Measurements from ENCODE around the gene SIRT6.
"Not testable (repeated sequence)": the region's sequence is repeated elsewhere in the genome, so short reads cannot be mapped to it uniquely, and the experiment has no call there.

SIRT6 gene

DNA sequence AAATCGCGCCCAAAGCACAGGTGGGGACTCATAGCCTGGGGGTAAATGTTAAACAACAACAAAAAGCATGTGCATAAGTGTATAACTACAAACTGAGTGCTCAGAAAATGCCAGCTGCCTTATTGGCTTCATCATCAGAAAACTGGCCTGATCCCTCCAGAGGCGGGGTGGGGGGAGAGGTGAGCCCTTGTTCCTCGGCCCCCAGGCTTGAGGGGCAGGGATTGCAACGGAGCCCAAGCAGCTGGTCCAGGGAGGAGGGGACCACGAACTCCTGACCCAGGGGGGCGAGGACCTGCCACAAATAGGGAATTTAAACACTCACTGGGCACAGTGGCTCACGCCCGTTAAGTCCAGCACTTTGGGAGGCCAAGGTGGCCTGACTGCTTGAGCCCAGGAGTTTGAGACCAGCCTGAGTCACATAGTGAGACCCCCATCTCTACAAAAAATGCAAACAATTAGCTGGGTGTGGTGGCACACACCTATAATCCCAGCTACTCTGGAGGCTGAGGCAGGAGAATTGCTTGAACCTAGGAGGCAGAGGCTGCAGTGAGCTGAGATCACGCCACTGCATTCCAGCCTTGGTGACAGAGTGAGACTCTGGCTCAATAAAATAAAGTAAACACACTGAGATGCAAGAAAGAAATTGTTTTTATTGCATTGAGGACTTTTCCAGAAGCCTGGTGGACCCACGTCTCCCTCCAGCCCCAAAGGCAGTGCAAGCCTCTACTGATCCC, 8.7 kb downstream of the SIRT6 start:
- no peak for DNase-seq

DNA sequence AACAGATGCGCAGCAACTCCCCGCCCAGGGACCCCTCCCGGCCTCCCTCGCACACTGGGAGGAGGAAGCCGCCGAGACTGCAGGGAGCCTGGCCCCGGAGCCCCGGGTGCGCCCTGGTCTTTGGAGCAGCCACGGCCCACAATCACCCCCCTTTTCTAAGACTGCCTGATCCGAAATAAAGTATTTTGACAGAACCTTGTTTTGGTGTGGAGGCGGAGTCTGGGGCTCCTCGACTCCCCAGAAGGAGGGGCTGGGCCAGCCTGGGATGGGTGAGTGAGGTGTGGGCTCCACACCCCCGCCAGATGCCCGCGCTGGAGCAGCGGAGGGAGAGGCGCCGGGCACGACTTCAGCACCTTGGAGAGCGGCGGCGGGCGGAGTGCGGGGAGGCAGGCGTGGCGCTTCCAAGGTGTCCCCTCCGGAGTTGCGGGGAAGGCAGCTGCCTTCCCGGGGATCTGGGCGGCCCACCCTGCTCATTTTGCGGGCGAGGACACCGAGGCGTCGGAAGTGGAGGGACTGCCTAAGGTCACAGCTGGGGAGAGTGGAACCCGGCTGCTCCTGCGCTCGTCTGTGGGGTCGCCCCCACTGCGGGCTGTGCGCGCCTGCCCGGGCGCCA, 9.4 kb downstream of the SIRT6 start:
- peak; percentile 86 for DNase-seq

DNA sequence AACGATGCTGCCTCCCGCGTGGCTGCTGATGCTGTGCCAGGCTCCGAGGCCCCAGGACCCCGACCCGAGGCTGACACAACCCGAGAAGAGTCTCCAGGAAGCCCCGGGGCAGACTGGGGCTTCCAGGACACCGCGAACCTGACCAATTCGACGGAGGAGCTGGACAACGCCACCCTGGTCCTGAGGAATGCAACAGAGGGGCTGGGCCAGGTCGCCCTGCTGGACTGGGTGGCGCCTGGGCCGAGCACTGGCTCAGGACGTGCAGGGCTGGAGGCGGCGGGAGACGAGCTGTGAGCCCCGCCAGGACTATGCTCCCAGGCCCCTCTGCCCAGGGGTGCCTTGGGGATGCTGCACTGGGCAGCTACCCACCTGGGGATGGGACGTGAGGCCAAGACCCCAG, 10.7 kb downstream of the SIRT6 start:
- no peak for DNase-seq

DNA sequence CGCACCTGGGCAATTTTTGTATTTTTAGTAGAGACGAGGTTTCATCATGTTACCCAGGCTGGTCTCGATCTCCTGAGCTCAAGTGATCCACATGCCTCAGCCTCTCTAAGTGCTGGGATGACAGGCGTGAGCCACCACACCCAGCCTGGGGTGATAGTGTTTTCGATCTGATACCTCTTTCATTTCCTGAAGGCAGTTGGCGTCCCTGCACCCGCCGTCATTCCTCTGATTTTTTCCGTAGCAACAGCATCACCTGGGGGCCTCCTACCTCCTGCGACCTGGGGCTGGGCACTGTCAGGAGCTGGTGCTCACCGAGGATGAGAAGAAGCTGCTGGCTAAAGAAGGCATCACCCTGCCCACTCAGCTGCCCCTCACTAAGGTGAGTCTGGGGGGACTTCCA, 18.1 kb downstream of the SIRT6 start:
- no peak for DNase-seq

DNA sequence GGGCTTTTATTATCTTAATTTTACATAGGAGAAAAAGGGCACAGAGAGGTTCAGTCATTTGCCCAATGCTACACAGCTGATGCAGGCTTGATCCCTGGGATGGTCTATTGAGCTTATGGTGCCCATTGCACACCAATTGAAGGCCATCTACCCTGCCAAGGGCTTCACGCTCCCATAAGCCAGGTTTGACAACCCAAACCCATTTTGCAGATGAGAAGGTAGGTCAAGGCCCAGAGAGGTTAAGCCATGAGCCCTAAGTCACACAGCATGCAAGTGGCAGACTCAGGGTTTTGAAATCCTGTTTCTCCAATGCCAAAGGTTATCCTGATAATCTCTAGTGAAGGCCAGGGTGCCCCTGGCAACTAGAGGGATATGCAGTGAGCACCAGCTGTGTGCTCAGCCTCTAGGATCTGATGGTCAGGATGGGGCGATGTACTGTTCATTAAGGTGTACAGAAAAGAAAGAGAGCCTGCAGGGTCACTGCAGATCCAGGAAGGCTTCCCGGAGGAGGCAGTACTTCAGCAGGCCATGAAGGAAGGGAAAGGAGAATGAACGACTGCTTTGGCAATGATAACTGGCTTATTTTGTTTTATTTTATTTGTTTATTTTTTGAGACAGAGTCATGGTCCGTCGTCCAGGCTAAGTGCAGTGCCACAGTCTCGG, 20.8 kb downstream of the SIRT6 start:
- no peak for DNase-seq

DNA sequence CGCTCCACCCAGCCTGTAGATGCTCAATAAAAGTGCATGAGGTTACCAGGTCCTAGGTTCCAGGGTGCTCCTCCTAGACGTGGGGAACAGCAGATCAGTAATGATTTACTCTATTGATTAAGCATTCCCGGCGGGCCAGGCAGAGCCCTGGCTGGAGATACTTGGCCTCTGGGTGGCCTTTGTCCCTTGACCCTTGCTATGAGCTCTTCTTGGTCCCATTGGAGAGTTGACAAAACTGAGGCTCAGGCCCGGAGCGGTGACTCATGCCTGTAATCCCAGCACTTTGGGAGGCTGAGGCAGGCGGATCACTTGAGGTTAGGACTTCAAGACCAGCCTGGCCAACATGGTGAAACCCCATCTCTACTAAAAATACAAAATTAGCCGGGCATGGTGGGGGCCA, 24.4 kb downstream of the SIRT6 start:
- DNase-seq, result not testable (repeated sequence)

DNA sequence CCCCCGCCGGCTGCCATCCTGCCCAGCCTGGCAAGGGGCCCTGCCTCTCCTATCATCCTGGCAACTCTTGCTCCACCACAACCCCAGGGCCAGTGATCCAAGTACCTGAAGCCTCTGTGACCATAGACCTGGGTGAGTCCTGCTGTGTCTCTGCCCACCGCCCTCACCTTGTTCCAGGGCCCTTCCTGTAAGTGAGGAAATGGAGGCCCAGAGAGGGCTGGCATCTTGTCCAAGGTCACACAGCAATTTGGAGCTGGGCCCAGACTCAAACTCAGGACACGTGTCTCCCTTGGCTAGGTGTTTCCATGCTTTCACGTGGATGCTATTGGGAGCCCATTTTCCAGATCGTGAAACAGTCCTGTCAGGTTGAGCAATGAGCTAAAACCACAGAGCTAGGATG, 25.2 kb downstream of the SIRT6 start:
- no peak for DNase-seq

DNA sequence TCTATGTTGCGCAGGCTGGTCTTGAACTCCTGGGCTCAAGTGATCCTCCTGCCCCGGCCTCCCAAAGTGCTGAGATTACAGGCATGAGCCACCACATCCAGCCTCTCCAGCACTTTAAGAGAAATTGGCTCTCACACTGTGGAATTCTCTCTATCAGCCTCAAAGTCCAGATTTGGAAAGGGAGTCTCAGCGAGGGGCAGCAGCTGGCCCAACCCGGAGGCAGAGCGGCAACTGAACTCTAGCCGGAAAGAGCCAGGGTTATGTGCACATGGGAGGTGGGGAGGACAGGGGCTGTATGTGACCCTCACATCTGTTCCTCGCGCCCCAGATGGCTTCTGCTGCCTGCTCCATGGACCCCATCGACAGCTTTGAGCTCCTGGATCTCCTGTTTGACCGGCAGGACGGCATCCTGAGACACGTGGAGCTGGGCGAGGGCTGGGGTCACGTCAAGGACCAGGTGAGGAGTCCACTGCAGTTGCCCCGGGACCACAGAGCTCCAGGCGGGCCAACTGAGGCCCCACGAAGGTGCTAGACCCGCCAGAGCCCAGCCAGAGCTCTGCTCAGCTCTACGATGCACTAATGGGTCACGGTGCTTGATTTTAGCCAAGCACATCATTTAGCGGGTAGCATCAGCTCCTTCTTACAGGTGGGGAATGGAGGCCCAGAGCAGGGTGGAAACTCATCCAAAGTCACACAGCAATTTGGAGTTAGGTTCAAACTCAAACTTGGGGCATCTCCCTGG, 27.6 kb downstream of the SIRT6 start:
- DNase-seq, result no peak

DNA sequence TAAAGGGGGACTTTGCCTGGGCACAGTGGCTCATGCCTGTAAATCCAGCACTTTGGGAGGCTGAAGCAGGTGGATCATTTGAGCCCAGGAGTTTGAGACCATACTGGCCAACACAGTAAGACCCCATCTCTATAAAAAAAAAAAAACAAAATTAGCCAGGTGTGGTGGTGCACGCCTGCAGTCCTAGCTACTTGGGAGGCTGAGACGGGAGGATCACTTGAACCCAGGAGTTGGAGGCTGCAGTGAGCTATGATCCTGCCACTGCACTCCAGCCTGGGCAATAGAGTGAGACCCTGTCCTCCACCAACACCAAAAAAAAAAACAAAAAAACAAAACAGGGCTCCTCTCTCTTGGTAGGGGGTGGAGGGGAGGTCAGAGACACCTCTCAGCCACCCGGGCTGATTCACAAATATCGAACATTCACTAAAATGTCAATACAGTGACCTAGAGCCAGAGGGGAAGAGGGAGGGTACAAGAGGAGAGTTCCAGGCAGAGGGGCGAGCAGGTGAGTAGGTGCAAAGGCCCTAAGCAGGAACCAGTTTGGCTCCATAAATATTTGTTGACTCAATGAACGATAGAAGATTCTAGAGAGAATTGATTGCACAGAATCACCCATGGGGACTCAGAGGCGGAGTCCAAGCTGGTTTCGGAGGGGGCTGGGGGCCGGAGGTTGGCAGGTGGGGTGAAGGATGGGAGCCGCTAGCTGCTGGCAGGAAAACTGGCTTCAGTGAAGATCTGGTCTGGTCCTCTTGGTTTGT, 29.9 kb downstream of the SIRT6 start:
- no peak for DNase-seq

DNA sequence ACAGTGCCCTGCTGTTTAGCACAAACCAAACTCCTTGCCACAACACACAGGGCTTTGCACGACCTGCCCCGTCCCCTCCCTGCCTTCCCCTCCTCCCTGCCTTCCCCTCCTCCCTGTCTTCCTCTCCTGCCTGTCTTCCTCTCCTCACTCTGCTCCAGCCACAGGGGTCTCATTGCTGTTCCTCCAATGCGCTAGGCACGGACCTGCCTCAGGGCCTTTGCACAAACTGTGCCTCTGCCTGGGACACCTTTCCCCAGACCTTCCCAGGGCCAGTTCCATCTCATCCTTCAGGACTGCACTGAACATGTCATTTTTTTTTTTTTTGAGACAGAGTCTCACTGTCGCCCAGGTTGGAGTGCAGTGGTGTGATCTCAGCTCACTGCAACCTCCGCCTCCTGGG, 30.7 kb downstream of the SIRT6 start:
- no peak for DNase-seq

DNA sequence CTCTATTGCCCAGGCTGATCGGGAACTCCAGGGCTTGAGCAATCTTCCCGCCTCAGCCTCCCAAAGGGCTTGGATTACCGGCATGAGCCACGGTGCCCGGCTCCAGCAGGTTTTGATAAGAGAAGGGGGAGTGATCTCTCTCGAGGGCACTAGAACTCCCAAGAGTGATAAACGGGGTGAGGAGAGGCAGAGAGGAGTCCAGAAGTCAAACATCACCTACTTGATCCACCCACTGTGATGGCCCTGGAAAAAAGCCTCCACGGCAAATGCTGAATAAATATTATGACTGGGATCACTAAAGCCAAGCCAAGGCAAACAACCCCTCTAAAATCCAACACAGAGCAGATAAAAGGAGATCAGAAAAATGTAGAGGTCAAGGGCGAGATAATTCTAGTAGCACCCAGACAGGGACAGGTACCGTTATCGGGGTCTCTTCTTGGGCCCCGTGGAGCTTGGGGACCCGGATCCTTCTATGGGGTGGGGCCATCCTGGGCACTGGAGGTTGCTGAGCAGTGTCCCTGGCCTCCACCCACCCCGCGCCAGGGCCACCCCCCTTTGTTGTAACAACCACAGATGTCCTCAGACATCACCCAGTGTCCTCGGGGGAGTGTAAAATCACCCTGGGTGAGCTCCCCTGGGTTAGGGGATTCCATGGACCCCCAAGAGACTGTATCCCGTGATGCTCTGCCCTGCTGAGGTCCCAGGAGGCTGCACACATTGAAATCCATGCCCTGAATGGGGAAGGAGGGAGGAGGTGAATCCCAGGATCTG, 32.7 kb downstream of the SIRT6 start:
- no peak for DNase-seq

DNA sequence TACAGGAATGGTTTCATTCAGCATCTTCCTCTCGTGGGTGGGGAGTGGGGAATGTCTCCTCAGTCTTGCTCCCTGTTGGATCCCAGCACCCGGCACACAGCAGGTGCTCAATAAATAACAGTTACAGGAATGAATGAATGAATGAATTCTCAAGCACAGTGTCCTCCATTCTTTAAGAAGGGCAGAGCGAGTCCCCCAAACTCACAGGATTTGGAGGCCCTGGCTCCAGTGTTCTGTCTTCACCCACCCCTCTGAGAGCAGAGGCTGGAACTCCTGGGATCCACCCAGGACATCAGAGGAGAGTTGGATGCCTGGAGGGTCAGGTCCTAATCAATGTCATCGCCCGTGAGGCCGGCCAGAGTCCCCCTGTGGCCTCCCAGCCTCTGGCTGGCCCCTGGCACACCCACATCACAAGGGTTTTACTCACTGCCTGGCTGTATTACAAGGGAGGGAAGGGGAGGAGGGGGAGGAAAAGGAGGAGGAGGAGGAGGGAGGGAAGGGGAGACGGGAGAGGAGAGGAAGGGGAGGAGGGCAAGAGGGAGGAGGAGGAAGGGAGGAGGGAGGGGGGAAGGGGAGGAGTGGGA, 37.6 kb downstream of the SIRT6 start:
- no peak for DNase-seq

DNA sequence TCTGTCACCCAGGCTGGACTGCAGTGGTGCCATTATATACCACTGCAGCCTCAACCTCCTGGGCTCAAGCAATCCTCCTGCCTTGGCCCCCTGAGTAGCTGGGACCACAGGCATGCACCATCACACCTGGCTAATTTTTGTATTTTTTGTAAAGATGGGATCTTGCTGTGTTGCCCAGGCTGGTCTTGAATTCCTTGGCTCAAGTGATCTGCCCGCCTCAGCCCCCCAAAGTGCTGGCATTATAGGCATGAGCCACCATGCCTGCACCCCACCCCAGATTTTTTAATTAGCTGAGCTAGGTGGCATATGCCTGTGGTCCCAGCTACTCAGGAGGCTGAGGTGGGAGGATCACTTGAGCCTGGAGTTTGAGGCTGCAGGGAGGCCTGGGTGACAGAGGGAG, 39.4 kb downstream of the SIRT6 start:
- DNase-seq, result not testable (repeated sequence)

DNA sequence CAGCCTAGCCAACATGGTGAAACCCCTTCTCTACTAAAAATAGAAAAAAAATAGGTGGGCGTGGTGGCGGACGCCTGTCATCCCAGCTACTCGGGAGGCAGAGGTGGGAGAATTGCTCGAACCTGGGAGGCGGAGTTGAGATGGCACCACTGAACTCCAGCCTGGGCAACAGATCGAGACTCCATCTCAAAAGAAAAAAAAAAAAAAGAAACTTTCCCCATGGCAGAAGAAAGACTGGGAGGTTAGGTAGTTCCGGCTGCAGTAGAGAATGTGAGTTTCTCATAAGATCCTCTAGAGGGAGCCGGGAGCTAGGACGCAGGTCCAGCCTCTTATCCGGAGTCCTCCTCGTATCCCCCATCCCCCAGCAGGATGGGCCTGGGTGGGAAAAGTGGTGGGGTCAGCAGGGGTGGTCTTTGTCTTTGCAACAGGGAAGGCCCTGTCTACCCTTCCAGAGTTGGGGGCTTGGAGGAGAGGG, 42.1 kb downstream of the SIRT6 start:
- DNase-seq, result peak; percentile 66

DNA sequence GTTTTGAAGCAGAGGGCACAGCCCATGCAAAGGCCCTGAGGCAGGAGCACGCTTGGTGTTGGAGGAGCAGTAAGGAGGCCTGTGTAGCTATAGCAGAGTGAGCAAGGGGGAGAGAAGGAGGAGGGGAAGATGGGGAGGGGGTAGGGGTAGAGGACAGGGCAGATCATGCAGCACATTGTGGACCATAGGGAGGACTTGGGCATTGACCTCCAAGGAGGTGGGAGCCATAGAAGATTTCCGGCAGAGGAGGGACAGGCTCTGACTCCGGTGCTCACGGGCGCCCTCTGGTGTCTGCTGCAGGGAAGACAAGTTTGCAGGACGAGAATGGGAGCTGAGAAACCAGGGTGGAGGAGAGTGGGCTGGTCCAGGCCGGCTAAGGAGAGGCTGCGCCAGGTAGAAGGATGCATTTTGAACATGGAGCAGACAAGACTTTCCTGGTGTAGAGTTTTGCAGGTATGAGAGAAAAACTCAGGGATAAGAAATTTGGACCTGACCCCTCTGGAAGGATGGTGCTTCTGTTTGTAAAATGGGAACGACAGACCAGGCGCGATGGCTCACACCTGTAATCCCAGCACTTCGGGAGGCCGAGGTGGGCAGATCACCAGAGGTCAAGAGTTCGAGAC, 42.6 kb downstream of the SIRT6 start:
- DNase-seq, result peak; percentile 99

DNA sequence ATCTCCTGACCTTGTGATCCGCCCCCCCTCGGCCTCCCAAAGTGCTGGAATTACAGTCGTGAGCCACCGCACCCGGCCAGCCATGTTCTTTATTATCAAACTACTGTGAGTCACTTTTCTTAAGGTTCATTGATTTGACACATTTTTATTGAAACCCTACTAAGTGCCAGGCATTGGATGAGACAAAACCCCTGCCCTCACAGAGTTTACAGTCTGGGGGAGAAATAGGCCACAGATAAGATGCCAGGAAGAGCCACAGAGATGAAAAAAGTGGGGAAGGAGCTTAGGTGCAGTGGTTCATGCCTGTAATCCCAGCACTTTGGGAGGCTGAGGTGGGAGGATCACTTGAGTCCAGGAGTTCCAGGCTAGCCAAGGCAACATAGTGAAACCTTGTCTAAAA, 43.9 kb downstream of the SIRT6 start:
- no peak for DNase-seq

DNA sequence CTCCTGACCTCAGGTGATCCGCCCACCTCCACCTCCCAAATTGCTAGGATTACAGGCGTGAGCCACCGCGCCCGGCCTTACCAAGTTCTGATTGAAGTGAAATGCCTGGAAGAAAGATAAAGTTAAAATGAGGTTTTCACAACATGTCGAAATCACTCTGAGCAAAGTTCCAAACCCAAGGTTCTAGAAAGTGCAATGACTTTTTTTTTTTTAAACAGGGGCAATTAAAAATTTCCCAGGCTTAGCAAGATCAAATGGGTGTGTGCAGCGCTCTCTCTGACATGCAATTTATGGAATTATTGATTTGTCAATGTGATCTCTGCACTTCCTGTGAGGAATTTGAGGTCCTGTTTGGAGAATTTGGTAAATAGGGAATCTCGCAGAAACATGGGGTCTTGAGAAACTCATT, 45.7 kb downstream of the SIRT6 start:
- no peak for DNase-seq

DNA sequence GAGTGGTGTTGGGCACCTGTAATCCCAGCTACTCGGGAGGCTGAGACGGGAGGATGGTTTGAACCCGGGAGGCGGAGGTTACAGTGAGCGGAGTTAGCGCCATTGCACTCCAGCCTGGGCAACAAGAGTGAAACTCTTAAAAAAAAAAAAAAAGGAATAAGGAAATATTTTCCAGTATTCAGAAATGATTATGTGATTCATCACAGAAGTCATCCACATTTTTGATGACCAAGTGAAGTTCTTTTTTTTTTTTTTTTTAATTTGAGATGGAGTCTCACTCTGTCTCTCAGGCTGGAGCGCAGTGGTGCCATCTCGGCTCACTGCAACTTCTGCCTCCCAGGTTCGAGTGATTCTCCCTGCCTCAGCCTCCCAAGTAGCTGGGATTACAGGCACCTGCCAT, 47.0 kb downstream of the SIRT6 start:
- not testable (repeated sequence) for DNase-seq

DNA sequence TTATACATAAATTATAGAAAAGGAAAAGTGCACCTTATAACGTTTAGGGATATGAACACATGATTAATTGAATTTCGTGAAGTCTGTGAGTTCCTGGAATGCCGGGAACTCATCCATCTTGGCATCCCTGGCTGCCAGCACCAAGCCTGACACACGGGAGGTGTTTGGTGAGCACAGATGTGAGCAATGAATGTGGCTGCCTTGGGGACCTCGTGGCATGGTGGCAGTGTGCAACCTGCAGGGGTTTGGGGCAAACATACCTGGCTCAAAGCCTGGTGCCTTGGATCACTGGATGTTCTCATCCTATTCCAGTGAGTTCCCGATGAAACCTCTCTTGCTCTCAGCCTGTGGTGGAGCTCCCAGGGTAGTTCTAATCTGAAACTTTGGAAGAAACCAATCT, 48.0 kb downstream of the SIRT6 start:
- DNase-seq, result no peak

DNA sequence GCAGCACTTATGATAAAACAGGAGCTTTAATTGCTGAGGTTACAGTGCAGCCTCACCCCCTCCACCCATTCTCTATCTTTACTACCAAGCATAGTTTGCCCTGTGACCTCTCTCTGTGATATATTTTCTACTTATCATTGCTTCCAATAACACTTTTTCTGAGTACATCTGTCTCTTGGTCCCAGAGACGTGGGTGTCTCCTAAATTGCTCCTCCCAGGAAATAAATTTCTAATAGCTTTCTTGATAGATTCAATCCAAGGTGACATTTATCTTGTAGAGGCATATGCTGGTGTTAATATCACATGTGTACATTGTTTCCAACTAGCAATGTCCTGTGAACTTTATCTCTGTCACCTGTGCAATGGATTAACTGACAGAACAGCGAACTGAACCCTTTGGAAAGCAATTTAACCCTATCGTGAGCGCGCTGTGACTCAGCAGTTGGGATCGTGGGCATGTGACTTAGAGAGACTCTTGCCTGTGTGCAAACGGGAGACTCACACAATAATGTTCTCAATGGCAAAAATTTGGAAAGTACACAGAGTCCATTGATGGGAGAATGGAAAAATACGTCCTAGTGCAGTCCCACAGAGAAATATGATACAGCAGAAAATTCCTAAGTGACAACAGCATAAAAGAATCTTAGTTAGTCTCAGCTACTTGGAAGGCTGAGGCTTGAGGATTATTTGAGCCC, 51.5 kb downstream of the SIRT6 start:
- no peak for DNase-seq
